H1 (cell line): ENCODE results near the gene NHEJ1. TPM values are rescaled to one million over a fixed set of nuclear protein-coding genes. Genes with fewer than 3 reads are reported as not detected.

Experiments used
- CTCF ChIA-PET: fragments of 300-600 bp; sonication (Branson Sonifier 250); formaldehyde crosslinking; loops from one replicate; lab custom pipeline; 2021; ENCODE audit not compliant: partially characterized antibody; lab: Charles Lee
- POLR2A ChIA-PET: fragments of 300-600 bp; sonication (Branson Sonifier 250); formaldehyde crosslinking; loops from one replicate; lab custom pipeline; 2021; ENCODE audit warnings: inconsistent platforms; ENCODE audit not compliant: partially characterized antibody; lab: Charles Lee
- DNase-seq, 2 experiments: peaks; one replicate each; pipeline versions ENCODE4 v3.0.0 to v3.0.0-alpha.2; 2010 to 2022; ENCODE audit warnings: low spot score in 2 of 2, low read depth in 1 of 2, mixed read lengths in 1 of 2
- FAIRE-seq: peaks from 2 replicates; lab custom pipeline; 2011; peaks lifted over from hg19 to GRCh38; lab: Jason Lieb, UNC
- H2AFZ ChIP-seq: 2 replicates; pipeline ENCODE4 v1.8.1; 2012; ENCODE audit warnings: low read length, inconsistent platforms
- H2AK5ac ChIP-seq: 2 replicates; pipeline ENCODE4 v1.6.1; 2013; ENCODE audit warnings: low read depth, low read length
- H2BK120ac ChIP-seq: replicated peaks from 2 replicates; pipeline ENCODE3; 2013; ENCODE audit warnings: low read depth, low read length, inconsistent platforms
- H2BK12ac ChIP-seq: 2 replicates; pipeline ENCODE4 v1.6.1; 2013; ENCODE audit warnings: low read depth, low read length
- H2BK15ac ChIP-seq: 2 replicates; pipeline ENCODE4 v1.6.1; 2013; ENCODE audit warnings: low read length
- H2BK20ac ChIP-seq: 2 replicates; pipeline ENCODE4 v1.6.1; 2013; ENCODE audit warnings: low read length
- H2BK5ac ChIP-seq: 2 replicates; pipeline ENCODE4 v1.6.1; 2013; ENCODE audit warnings: low read depth, low read length
- H3K14ac ChIP-seq: 2 replicates; pipeline ENCODE4 v1.6.1; 2013; ENCODE audit warnings: inconsistent platforms; ENCODE audit not compliant: insufficient read length
- H3K18ac ChIP-seq: 2 replicates; pipeline ENCODE4 v1.6.1; 2013; ENCODE audit warnings: low read length; ENCODE audit errors: extremely low read depth
- H3K23ac ChIP-seq: 2 replicates; pipeline ENCODE4 v1.6.1; 2013; ENCODE audit warnings: inconsistent platforms; ENCODE audit not compliant: insufficient read length
- H3K23me2 ChIP-seq: 2 replicates; pipeline ENCODE4 v1.6.1; 2013; ENCODE audit warnings: low read depth, low read length
- H3K27ac ChIP-seq: 2 replicates; pipeline ENCODE4 v1.6.1; 2011; ENCODE audit warnings: low read depth, low read length, inconsistent platforms
- H3K27me3 ChIP-seq, 4 experiments: replicated peaks in 1 of 4; 1 replicate in 1 of 4; 2 replicates in 3 of 4; pipeline versions ENCODE4 v1.6.1 to v1.8.1; 2011 to 2013; ENCODE audit warnings: low read length in 3 of 4, mild to moderate bottlenecking in 3 of 4, inconsistent platforms in 2 of 4, mixed read lengths in 2 of 4, moderate library complexity in 1 of 4; ENCODE audit not compliant: control insufficient read depth in 3 of 4, insufficient read depth in 3 of 4; ENCODE audit errors: extremely low read depth in 1 of 4
- H3K36me3 ChIP-seq, 4 experiments: 2 replicates each; pipeline versions ENCODE4 v1.6.1 to v1.8.1; 2011 to 2013; ENCODE audit warnings: mild to moderate bottlenecking in 4 of 4, low read length in 3 of 4, moderate library complexity in 2 of 4, control low read depth in 1 of 4, inconsistent platforms in 1 of 4; ENCODE audit not compliant: insufficient read depth in 4 of 4, control insufficient read depth in 2 of 4
- H3K4ac ChIP-seq: replicated peaks from 2 replicates; pipeline ENCODE3; 2013; ENCODE audit warnings: low read length, low read depth, mixed read lengths, inconsistent platforms; ENCODE audit not compliant: insufficient read length
- H3K4me1 ChIP-seq, 4 experiments: replicated peaks in 1 of 4; 1 replicate in 1 of 4; 2 replicates in 3 of 4; pipeline versions ENCODE4 v1.6.1 to v1.8.1; 2011 to 2013; ENCODE audit warnings: low read length in 3 of 4, inconsistent platforms in 2 of 4, mixed read lengths in 1 of 4; ENCODE audit not compliant: insufficient read depth in 4 of 4, control insufficient read depth in 3 of 4
- H3K4me2 ChIP-seq, 2 experiments: 2 replicates each; pipeline versions ENCODE4 v1.6.1 to v1.8.1; 2011 to 2013; ENCODE audit warnings: low read depth in 2 of 2, low read length in 2 of 2, control low read depth in 1 of 2, inconsistent platforms in 1 of 2, mild to moderate bottlenecking in 1 of 2; ENCODE audit not compliant: insufficient read depth in 1 of 2
- H3K4me3 ChIP-seq, 4 experiments: fragments of 200-600, 300-600 bp in 1 of 4; sonication (generic), shearing (Covaris generic), sonication (Bioruptor Twin) in 1 of 4; 2 replicates each; pipeline versions ENCODE4 v1.5.1 to v1.8.1; 2011 to 2016; ENCODE audit warnings: low read length in 4 of 4, low read depth in 3 of 4, control low read depth in 2 of 4, inconsistent platforms in 2 of 4, mild to moderate bottlenecking in 2 of 4, mixed read lengths in 1 of 4, moderate library complexity in 1 of 4; ENCODE audit not compliant: insufficient read depth in 2 of 4; ENCODE audit errors: extremely low read depth in 1 of 4
- H3K56ac ChIP-seq: replicated peaks from 2 replicates; pipeline ENCODE3; 2013; ENCODE audit warnings: low read depth, mild to moderate bottlenecking, mixed read lengths, low read length, inconsistent platforms; ENCODE audit not compliant: insufficient read length
- H3K79me1 ChIP-seq: 2 replicates; pipeline ENCODE4 v1.6.1; 2013; ENCODE audit warnings: low read depth, low read length, control low read depth
- H3K79me2 ChIP-seq, 2 experiments: 2 replicates each; pipeline versions ENCODE4 v1.6.1 to v1.8.1; 2012 to 2013; ENCODE audit warnings: low read length in 2 of 2, mild to moderate bottlenecking in 2 of 2, inconsistent platforms in 1 of 2; ENCODE audit not compliant: insufficient read depth in 2 of 2, control insufficient read depth in 1 of 2
- H3K9ac ChIP-seq, 4 experiments: replicated peaks in 1 of 4; 1 replicate in 1 of 4; 2 replicates in 3 of 4; pipeline versions ENCODE4 v1.6.1 to v1.8.1; 2011 to 2013; ENCODE audit warnings: low read depth in 3 of 4, low read length in 3 of 4, control low read depth in 2 of 4, mild to moderate bottlenecking in 2 of 4, moderate library complexity in 2 of 4, inconsistent platforms in 1 of 4; ENCODE audit errors: extremely low read depth in 1 of 4
- H3K9me3 ChIP-seq, 2 experiments: 2 replicates each; pipeline versions ENCODE4 v1.6.1 to v1.8.1; 2012 to 2013; ENCODE audit warnings: mild to moderate bottlenecking in 2 of 2, moderate library complexity in 2 of 2, control low read depth in 1 of 2, inconsistent platforms in 1 of 2, low read depth in 1 of 2, low read length in 1 of 2, mixed read lengths in 1 of 2; ENCODE audit not compliant: insufficient read depth in 2 of 2
- H4K20me1 ChIP-seq, 2 experiments: replicated peaks in 1 of 2; 2 replicates each; pipeline versions ENCODE3 to v1.8.1; 2011 to 2013; ENCODE audit warnings: inconsistent platforms in 2 of 2, low read length in 2 of 2, mild to moderate bottlenecking in 1 of 2; ENCODE audit not compliant: insufficient read depth in 2 of 2, control insufficient read depth in 1 of 2
- H4K5ac ChIP-seq: 2 replicates; pipeline ENCODE4 v1.6.1; 2013; ENCODE audit warnings: low read length, low read depth, mixed read lengths, inconsistent platforms; ENCODE audit not compliant: insufficient read length
- H4K8ac ChIP-seq: 2 replicates; pipeline ENCODE4 v1.8.0; 2013; ENCODE audit warnings: mild to moderate bottlenecking, moderate library complexity, low read length, inconsistent platforms; ENCODE audit not compliant: insufficient read depth; ENCODE audit errors: extremely low read depth
- H4K91ac ChIP-seq: replicated peaks from 2 replicates; pipeline ENCODE3; 2013; ENCODE audit warnings: low read length, mixed read lengths, inconsistent platforms; ENCODE audit not compliant: insufficient read length
- BCL11A ChIP-seq, 2 experiments: IDR thresholded peaks; one replicate each; pipeline ENCODE4 v1.6.1; 2011; ENCODE audit warnings: low read depth in 2 of 2, low read length in 2 of 2, mild to moderate bottlenecking in 2 of 2
- CREB1 ChIP-seq: IDR thresholded peaks from 2 replicates; pipeline ENCODE4 v1.6.1; 2012; ENCODE audit warnings: inconsistent platforms
- EP300 ChIP-seq, 2 experiments: IDR thresholded peaks; 1 replicate in 1 of 2; 2 replicates in 1 of 2; pipeline ENCODE4 v1.6.1; 2011 to 2012; ENCODE audit warnings: low read depth in 2 of 2, low read length in 2 of 2, mild to moderate bottlenecking in 2 of 2, borderline replicate concordance in 1 of 2, inconsistent platforms in 1 of 2, moderate library complexity in 1 of 2
- JUN ChIP-seq: IDR thresholded peaks from 2 replicates; pipeline ENCODE4 v1.6.1; 2011; ENCODE audit warnings: low read depth, mild to moderate bottlenecking, improper control_type of control experiment, low read length
- NANOG ChIP-seq: IDR thresholded peaks from 2 replicates; pipeline ENCODE4 v1.6.1; 2011; ENCODE audit warnings: low read length, low read depth, mild to moderate bottlenecking, inconsistent platforms; ENCODE audit not compliant: insufficient read depth, poor library complexity, severe bottlenecking
- RFX5 ChIP-seq: IDR thresholded peaks from 2 replicates; pipeline ENCODE4 v1.6.1; 2011; ENCODE audit warnings: low read depth, low read length, improper control_type of control experiment, borderline replicate concordance
- RXRA ChIP-seq: IDR thresholded peaks from 2 replicates; pipeline ENCODE4 v1.6.1; 2011; ENCODE audit warnings: low read depth, mild to moderate bottlenecking, low read length, moderate library complexity; ENCODE audit not compliant: insufficient read depth
- SP4 ChIP-seq: IDR thresholded peaks from 2 replicates; pipeline ENCODE4 v1.6.1; 2012; ENCODE audit warnings: low read length, inconsistent platforms
- TAF1 ChIP-seq: IDR thresholded peaks from 2 replicates; pipeline ENCODE4 v1.6.1; 2011; ENCODE audit warnings: mild to moderate bottlenecking, low read depth, low read length
- TAF7 ChIP-seq: optimal IDR thresholded peaks from 2 replicates; pipeline ENCODE3; 2011; ENCODE audit warnings: low read depth, mild to moderate bottlenecking, inconsistent platforms, low read length, moderate library complexity, borderline replicate concordance
- TBP ChIP-seq: IDR thresholded peaks from 2 replicates; pipeline ENCODE4 v1.6.1; 2011; ENCODE audit warnings: low read depth, low read length, improper control_type of control experiment
- ZNF274 ChIP-seq: IDR thresholded peaks from 2 replicates; pipeline ENCODE4 v1.7.0; 2012; ENCODE audit warnings: low read length, borderline replicate concordance; ENCODE audit errors: extremely low read depth
- WGBS, 2 experiments: shearing (Covaris generic) in 1 of 2; methylation state at CpG; one replicate each; pipeline versions ENCODE4 v1.1.6 to v1.1.7; 2013 to 2015; ENCODE audit warnings: low lambda C conversion rate in 2 of 2, mixed read lengths in 2 of 2, inconsistent platforms in 1 of 2, low coverage in 1 of 2, missing lambda C conversion rate in 1 of 2; ENCODE audit not compliant: insufficient replicate concordance in 2 of 2, insufficient coverage in 1 of 2, insufficient read length in 1 of 2; ENCODE audit errors: extremely low coverage in 1 of 2, missing lambda C conversion rate in 1 of 2; 5-methylcytosine and 5-hydroxymethylcytosine counted together
- polyA plus RNA-seq, 7 experiments: library from polyadenylated mRNA; depleted of rRNA in 3 of 7; stranded (reverse) in 5 of 7; unstranded in 2 of 7; fragments of >200 nt in 5 of 7; fragments of 200-250 nt in 2 of 7; gene quantifications; 1 replicate in 5 of 7; 2 replicates in 1 of 7; 4 replicates in 1 of 7; pipeline versions ENCODE4 v1.2.1 to v1.2.3, GENCODE V29; 2011 to 2013; ENCODE audit warnings: missing spikeins in 2 of 7, mixed read lengths in 2 of 7
- total RNA-seq: library from RNA; stranded (reverse); fragmentation: NEBNext Ultra II Directional; extraction: Animal tissue kit (Norgen Biotek cat#: 25700); gene quantifications from 2 replicates; pipeline ENCODE4 v1.2.1, GENCODE V29; 2021

The NHEJ1 gene
- total and polyA plus RNA-seq, 2 of the 8 experiments (the other 6 are each of a cell fraction or from before 2014, with no cell fraction given), result 22.7 to 24.1 TPM

- no peak overlapping the region for H3K23ac ChIP-seq
- H3K4me2 ChIP-seq, result no peak overlapping the region
- H3K27me3 ChIP-seq, result peaks cover 0 to 1% (median 0%) of the 10 kb centered on the region in 4 experiments; a peak in 1 of 7 replicates
- no peak overlapping the region for H3K27ac ChIP-seq
- no peak overlapping the region for H4K8ac ChIP-seq
- no peak overlapping the region for H4K5ac ChIP-seq
- no peak overlapping the region for H2BK15ac ChIP-seq
- H3K23me2 ChIP-seq, result no peaks in the 10 kb centered on the region
- H4K20me1 ChIP-seq, result peaks cover 0 to 2% of the 10 kb centered on the region in 2 experiments
- no peaks in the 10 kb centered on the region for H3K9me3 ChIP-seq
- FAIRE-seq, result no peak
- no peak overlapping the region for H2BK12ac ChIP-seq
- H2AFZ ChIP-seq, result no peak overlapping the region
- ChIA-PET POLR2A (no interaction called here), CTCF (interaction anchor here (0.9 to 62.8 kb wide), 7 partner anchors 12 to 69 kb away, joined by 4 to 1777 read pairs (median 9); no protein-coding TSS in a partner anchor)
- no peak overlapping the region for H3K4me3 ChIP-seq
- no peaks in the 10 kb centered on the region for H3K36me3 ChIP-seq
- H3K4ac ChIP-seq, result no peak overlapping the region
- 76% methylated on average over 4 of the region's 4 CpGs; no CpG with 5 or more reads in 1 of the 2 experiments for whole genome bisulfite sequencing, 2 experiments
- no peak overlapping the region for H3K14ac ChIP-seq
- no peak overlapping the region for H2BK20ac ChIP-seq
- H3K18ac ChIP-seq, result no peak overlapping the region
- H3K79me1 ChIP-seq, result no peaks in the 10 kb centered on the region
- H3K79me2 ChIP-seq, result no peaks in the 10 kb centered on the region
- no peak overlapping the region for H3K9ac ChIP-seq
- no peak overlapping the region for H2AK5ac ChIP-seq
- no peak overlapping the region for H4K91ac ChIP-seq
- H3K56ac ChIP-seq, result no peak overlapping the region
- H2BK120ac ChIP-seq, result no peak overlapping the region
- DNase-seq, result no peak
- no peak overlapping the region for H2BK5ac ChIP-seq
- H3K4me1 ChIP-seq, result peaks cover 0 to 3% (median 0%) of the 10 kb centered on the region in 4 experiments; a peak in 1 of 7 replicates
- TF ChIP-seq ZNF274, result no peak
- no peak for TF ChIP-seq SP4
- TF ChIP-seq TBP, result no peak
- no peak for TF ChIP-seq TAF1
- no peak for TF ChIP-seq EP300 (IDR thresholded peaks at IDR 0.05; ENCODE audit: borderline replicate concordance in 1 of 2, low read depth in 2 of 2, low read length in 2 of 2)
- no peak for TF ChIP-seq RFX5
- TF ChIP-seq RXRA, result no peak
- no peak for TF ChIP-seq TAF7
- no peak for TF ChIP-seq CREB1
- no peak for TF ChIP-seq JUN
- TF ChIP-seq NANOG, result no peak
- TF ChIP-seq BCL11A (IDR thresholded peaks at IDR 0.05; ENCODE audit: low read depth in 2 of 2, low read length in 2 of 2), result no peak
These were observed 69.9 kb downstream of the NHEJ1 start for GRCh38 chr2:219090436-219091299.
